Left lung (tissue), 10 donors: ENCODE measurements around the gene DNAJC1. TPM values are rescaled to one million over a fixed set of nuclear protein-coding genes. Genes with fewer than 3 reads are reported as not detected.

ENCODE experiments used
- ATAC-seq: fragments of 200-7000 bp; cut with Tn5 transposase; one replicate; pipeline ENCODE4 v1.9.1; 2020; ENCODE audit warnings: moderate library complexity
- DNase-seq, 4 donors: peaks; one replicate each; pipeline ENCODE4 v3.0.0-alpha.2; 2013 to 2020
- H3K27ac ChIP-seq, 2 donors: fragments of 200-600 bp; sonication (generic) in 1 of 2; one replicate each; pipeline versions ENCODE4 v1.5.0 to v1.8.0; 2020 to 2021
- H3K27me3 ChIP-seq, 2 donors: fragments of 200-600 bp; sonication (generic) in 1 of 2; one replicate each; pipeline versions ENCODE4 v1.5.0 to v1.8.0; 2020 to 2021
- H3K36me3 ChIP-seq, 2 donors: fragments of 200-600 bp; sonication (generic) in 1 of 2; one replicate each; pipeline versions ENCODE4 v1.5.0 to v1.8.0; 2020 to 2021
- H3K4me1 ChIP-seq, 2 donors: fragments of 200-600 bp; one replicate each; pipeline ENCODE4 v1.8.0; 2021
- H3K4me3 ChIP-seq, 2 donors: fragments of 200-600 bp; sonication (generic) in 1 of 2; one replicate each; pipeline versions ENCODE4 v1.5.0 to v1.8.0; 2020 to 2021; ENCODE audit warnings: mild to moderate bottlenecking in 1 of 2
- H3K9me3 ChIP-seq, 2 donors: fragments of 200-600 bp; sonication (generic) in 1 of 2; one replicate each; pipeline versions ENCODE4 v1.5.0 to v1.8.0; 2020 to 2021
- CTCF ChIP-seq, 2 donors: fragments of 200-600 bp; sonication (generic) in 1 of 2; IDR thresholded peaks; one replicate each; pipeline versions ENCODE4 v1.5.0 to v1.8.0; 2021; ENCODE audit warnings: antibody characterized with exemption in 2 of 2
- intact Hi-C, 2 donors: fragments of 100-400 bp; cut with DNase I; formaldehyde crosslinking; loops; one replicate each; pipeline versions ENCODE4 v1.11.2 to v1.14.2; 2022
- polyA plus RNA-seq, 6 donors: library from polyadenylated mRNA; unstranded; fragments of 120-200 nt; gene quantifications; one replicate each; pipeline ENCODE4 v1.2.1, GENCODE V29; 2013; ENCODE audit not compliant: insufficient read length in 6 of 6
- total RNA-seq, 2 donors: library from RNA; stranded (reverse); fragmentation: NEBNext Ultra II Directional; extraction: Animal tissue kit (Norgen Biotek cat#: 25700); gene quantifications; one replicate each; pipeline ENCODE4 v1.2.1, GENCODE V29; 2021
- donor health status: DM: no; HTN: yes; CAD: no.
- donor health status: DM: no; HTN: no; CAD: no.

DNAJC1 gene
- total and polyA plus RNA-seq, 8 donors, result 29.1 to 40.9 (median 32.9) TPM

- no peaks in the 10 kb centered on the region for H3K4me1 ChIP-seq
- intact Hi-C loops, result no loop called here
- no peak overlapping the region for H3K27ac ChIP-seq
- H3K4me3 ChIP-seq, result no peak overlapping the region
- TF ChIP-seq CTCF (IDR thresholded peaks at IDR 0.05), result no peak
- peaks cover 6 to 84% of the 10 kb centered on the region in 2 donors for H3K9me3 ChIP-seq
- H3K27me3 ChIP-seq, result no peaks in the 10 kb centered on the region
- peaks cover 0 to 18% of the 10 kb centered on the region in 2 donors for H3K36me3 ChIP-seq
- DNase-seq (no peak), ATAC-seq (no peak)
Observed at GRCh38 chr10:21832821-21833130, 170.8 kb downstream of the DNAJC1 start.

- H3K4me1 ChIP-seq, result no peaks in the 10 kb centered on the region
- peaks cover 6 to 87% of the 10 kb centered on the region in 2 donors for H3K9me3 ChIP-seq
- intact Hi-C loops, result no loop called here
- DNase-seq, result no peak
- H3K36me3 ChIP-seq, result peaks cover 0 to 22% of the 10 kb centered on the region in 2 donors
- H3K4me3 ChIP-seq, result no peak overlapping the region
- TF ChIP-seq CTCF (IDR thresholded peaks at IDR 0.05), result no peak
- no peak for ATAC-seq
- no peaks in the 10 kb centered on the region for H3K27me3 ChIP-seq
- H3K27ac ChIP-seq, result no peak overlapping the region
Observed at GRCh38 chr10:21831986-21832820, 171.3 kb downstream of the DNAJC1 start.

GRCh38 chr10:21830037-21830436 is 173.5 kb downstream of the DNAJC1 start:
- Histone ChIP-seq H3K4me3 (no peak overlapping the region), H3K27me3 (no peaks in the 10 kb centered on the region), H3K9me3 (peaks cover 11 to 89% of the 10 kb centered on the region in 2 donors), H3K27ac (no peak overlapping the region), H3K4me1 (no peaks in the 10 kb centered on the region), H3K36me3 (peaks cover 0 to 23% of the 10 kb centered on the region in 2 donors)
- intact Hi-C loops, result no loop called here
- TF ChIP-seq CTCF (IDR thresholded peaks at IDR 0.05), result no peak
- ATAC-seq (no peak), DNase-seq (no peak)

GRCh38 chr10:21827308-21827707 is 176.2 kb downstream of the DNAJC1 start:
- H3K36me3 ChIP-seq, result peaks cover 0 to 9% of the 10 kb centered on the region in 2 donors
- intact Hi-C loops, result no loop called here
- peaks cover 11 to 69% of the 10 kb centered on the region in 2 donors for H3K9me3 ChIP-seq
- no peak overlapping the region for H3K4me3 ChIP-seq
- TF ChIP-seq CTCF (IDR thresholded peaks at IDR 0.05), result no peak
- ATAC-seq (no peak), DNase-seq (no peak)
- no peaks in the 10 kb centered on the region for H3K4me1 ChIP-seq
- H3K27ac ChIP-seq, result no peak overlapping the region
- no peaks in the 10 kb centered on the region for H3K27me3 ChIP-seq

- no peak overlapping the region for H3K27ac ChIP-seq
- no peak overlapping the region for H3K4me3 ChIP-seq
- ATAC-seq, result no peak
- DNase-seq, result no peak
- intact Hi-C loops, result no loop called here
- TF ChIP-seq CTCF (IDR thresholded peaks at IDR 0.05), result no peak
- no peaks in the 10 kb centered on the region for H3K4me1 ChIP-seq
- H3K27me3 ChIP-seq, result no peaks in the 10 kb centered on the region
- peaks cover 0 to 9% of the 10 kb centered on the region in 2 donors for H3K36me3 ChIP-seq
- peaks cover 11 to 65% of the 10 kb centered on the region in 2 donors for H3K9me3 ChIP-seq
Observed at GRCh38 chr10:21826725-21827124, 176.8 kb downstream of the DNAJC1 start.
